PC-9 (cell line): ENCODE results near the gene SLC6A19. TPM values are rescaled to one million over a fixed set of nuclear protein-coding genes. Genes with fewer than 3 reads are reported as not detected.
A peak's percentile ranks its signal among the peaks of the same experiment; 100 is the strongest.

Experiments
- BruUV-seq: library from RNA; stranded (reverse); fragments of 400-500 nt; replicated peaks from 2 replicates; lab custom pipeline; 2021; lab: Mats Ljungman, UMichigan
- CTCF ChIA-PET: fragments of 300-600 bp; sonication (Branson Sonifier 250); formaldehyde crosslinking; loops from one replicate; lab custom pipeline; 2022; ENCODE audit warnings: antibody characterized with exemption; lab: Charles Lee
- POLR2A ChIA-PET: fragments of 300-600 bp; sonication (Branson Sonifier 250); formaldehyde crosslinking; loops from one replicate; lab custom pipeline; 2022; ENCODE audit warnings: antibody characterized with exemption; ENCODE audit not compliant: unreplicated experiment; lab: Charles Lee
- DNase-seq, 2 experiments: peaks; one replicate each; pipeline versions ENCODE4 v3.0.0 to v3.0.0-alpha.2; 2015 to 2022; ENCODE audit warnings: mixed read lengths in 1 of 2
- H2AFZ ChIP-seq: fragments of 200-600 bp; sonication (generic); 2 replicates; pipeline ENCODE4 v1.8.1; 2017; ENCODE audit warnings: antibody characterized with exemption
- H3F3A ChIP-seq: fragments of 200-600 bp; sonication (generic); 2 replicates; pipeline ENCODE4 v1.8.1; 2017; ENCODE audit warnings: antibody characterized with exemption, mild to moderate bottlenecking, low read depth; ENCODE audit not compliant: insufficient read depth
- H3K27ac ChIP-seq: fragments of 200-600 bp; sonication (generic); 2 replicates; pipeline ENCODE4 v1.6.1; 2016; ENCODE audit warnings: mixed run types
- H3K27me3 ChIP-seq: fragments of 200-600 bp; sonication (generic); 2 replicates; pipeline ENCODE4 v1.6.1; 2016; ENCODE audit warnings: low read depth, mixed run types; ENCODE audit not compliant: insufficient read depth
- H3K36me3 ChIP-seq: fragments of 200-600 bp; sonication (generic); 2 replicates; pipeline ENCODE4 v1.6.1; 2016; ENCODE audit warnings: low read depth, mixed run types
- H3K4me1 ChIP-seq: fragments of 200-600 bp; sonication (generic); replicated peaks from 2 replicates; pipeline ENCODE4 v1.6.1; 2016; ENCODE audit warnings: mixed run types; ENCODE audit not compliant: insufficient read depth
- H3K4me2 ChIP-seq: fragments of 200-600 bp; sonication (generic); 2 replicates; pipeline ENCODE4 v1.6.1; 2017; ENCODE audit warnings: mixed run types
- H3K4me3 ChIP-seq: fragments of 200-600 bp; sonication (generic); 2 replicates; pipeline ENCODE4 v1.6.1; 2016; ENCODE audit warnings: mixed run types
- H3K79me2 ChIP-seq: fragments of 200-600 bp; sonication (generic); 2 replicates; pipeline ENCODE4 v1.6.1; 2017; ENCODE audit warnings: low read depth, mixed run types
- H3K9me2 ChIP-seq: fragments of 200-600 bp; sonication (generic); 2 replicates; pipeline ENCODE4 v1.8.1; 2017; ENCODE audit warnings: mild to moderate bottlenecking; ENCODE audit not compliant: insufficient read depth
- H3K9me3 ChIP-seq: fragments of 200-600 bp; sonication (generic); 2 replicates; pipeline ENCODE4 v1.8.1; 2016; ENCODE audit warnings: low read depth; ENCODE audit not compliant: insufficient read depth
- H4K20me1 ChIP-seq: fragments of 200-600 bp; sonication (generic); 2 replicates; pipeline ENCODE4 v1.8.1; 2017; ENCODE audit not compliant: insufficient read depth
- CTCF ChIP-seq: fragments of 200-600 bp; sonication (generic); conservative IDR thresholded peaks from 2 replicates; pipeline ENCODE4 v1.6.1; 2017; ENCODE audit warnings: mixed run types, antibody characterized with exemption, mild to moderate bottlenecking, moderate library complexity
- EZH2 ChIP-seq: fragments of 200-600 bp; sonication (generic); IDR thresholded peaks from 2 replicates; pipeline ENCODE4 v1.8.0; 2017; ENCODE audit warnings: antibody characterized with exemption, low read depth
- intact Hi-C: fragments of 100-400 bp; cut with micrococcal nuclease; formaldehyde crosslinking; loops from one replicate; pipeline ENCODE4 v1.10.0; 2022; ENCODE audit not compliant: unreplicated experiment
- total RNA-seq: library from RNA; stranded (reverse); gene quantifications from 2 replicates; pipeline ENCODE4 v1.2.3, GENCODE V29; 2021

The SLC6A19 gene
- total RNA-seq, 1 experiment from 2014 or later = not detected

DNA sequence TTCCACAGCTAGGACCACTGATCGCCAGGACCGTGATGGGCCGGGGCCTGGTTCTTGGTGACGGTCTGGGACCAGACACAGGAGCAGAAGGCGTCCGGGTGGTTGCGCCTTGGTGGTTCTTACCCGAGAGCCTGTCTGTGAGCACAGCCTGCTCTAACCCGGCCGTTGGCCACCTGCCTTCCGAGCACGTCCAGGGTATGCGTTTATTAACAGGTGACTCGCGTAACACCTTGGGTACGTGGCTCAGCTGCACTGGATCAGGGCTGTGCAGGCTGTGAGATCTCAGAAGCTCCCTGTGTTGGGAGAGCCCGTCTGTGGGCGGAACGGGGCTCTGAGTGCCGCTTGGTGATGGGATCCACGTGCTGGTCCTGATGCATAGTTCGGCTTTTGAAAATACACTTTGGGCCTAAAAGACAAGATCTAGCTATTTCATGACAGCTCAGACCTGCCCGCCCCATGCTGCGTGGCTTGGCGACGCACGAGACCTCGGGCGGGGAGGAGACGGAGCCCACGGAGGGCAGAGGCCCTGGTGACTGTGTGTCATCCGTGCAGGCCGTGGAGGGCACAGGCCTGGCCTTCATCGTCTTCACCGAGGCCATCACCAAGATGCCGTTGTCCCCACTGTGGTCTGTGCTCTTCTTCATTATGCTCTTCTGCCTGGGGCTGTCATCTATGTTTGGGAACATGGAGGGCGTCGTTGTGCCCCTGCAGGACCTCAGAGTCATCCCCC lies 17.1 kb downstream of the SLC6A19 start:
- POLR2A ChIA-PET = no interaction called here
- Histone ChIP-seq H3F3A (peaks cover 10% of the 10 kb centered on the region), H3K27me3 (peaks cover 93% of the 10 kb centered on the region), H3K79me2 (no peaks in the 10 kb centered on the region), H4K20me1 (no peaks in the 10 kb centered on the region; the same call in 1 of the 2 replicates), H3K36me3 (no peaks in the 10 kb centered on the region), H3K4me1 (no peaks in the 10 kb centered on the region), H3K9me3 (peaks cover 5% of the 10 kb centered on the region; the same call in 1 of the 2 replicates), H2AFZ (no peak overlapping the region), H3K4me3 (no peak overlapping the region), H3K9me2 (no peaks in the 10 kb centered on the region), H3K27ac (no peak overlapping the region), H3K4me2 (no peak overlapping the region)
- intact Hi-C loops = no loop called here
- CTCF ChIA-PET = no interaction called here
- no peak for DNase-seq
- no TSS peak for BruUV-seq
- no peak for TF ChIP-seq EZH2
- no peak for TF ChIP-seq CTCF

DNA sequence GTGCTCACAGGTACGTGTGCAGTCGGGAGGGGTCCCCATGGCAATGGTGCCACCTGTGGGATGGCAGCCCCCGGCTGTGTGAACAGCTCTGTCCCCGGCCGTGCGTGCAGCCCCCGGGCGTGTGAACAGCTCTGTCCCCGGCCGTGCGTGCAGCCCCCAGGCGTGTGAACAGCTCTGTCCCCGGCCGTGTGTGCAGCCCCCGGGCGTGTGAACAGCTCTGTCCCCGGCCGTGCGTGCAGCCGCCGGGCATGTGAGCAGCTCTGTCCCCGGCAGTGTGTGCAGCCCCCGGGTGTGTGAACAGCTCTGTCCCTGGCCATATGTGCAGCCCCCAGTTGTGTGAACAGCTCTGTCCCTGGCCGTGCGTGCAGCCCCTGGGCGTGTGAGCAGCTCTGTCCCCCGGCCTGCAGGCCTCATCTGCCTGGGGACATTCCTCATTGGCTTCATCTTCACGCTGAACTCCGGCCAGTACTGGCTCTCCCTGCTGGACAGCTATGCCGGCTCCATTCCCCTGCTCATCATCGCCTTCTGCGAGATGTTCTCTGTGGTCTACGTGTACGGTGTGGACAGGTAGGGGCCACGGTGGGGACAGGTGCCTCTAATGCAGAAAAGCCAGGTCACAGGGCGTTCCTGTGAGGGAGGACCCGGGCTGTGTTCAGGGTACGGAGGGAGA lies 17.8 kb downstream of the SLC6A19 start:
- H3K4me2 ChIP-seq = no peak overlapping the region
- H3K27ac ChIP-seq = no peak overlapping the region
- ChIA-PET CTCF (no interaction called here), POLR2A (no interaction called here)
- H3K9me3 ChIP-seq = peaks cover 5% of the 10 kb centered on the region; the same call in 1 of the 2 replicates
- DNase-seq = no peak
- no peaks in the 10 kb centered on the region for H3K79me2 ChIP-seq
- H3K9me2 ChIP-seq = no peaks in the 10 kb centered on the region
- H3K4me3 ChIP-seq = no peak overlapping the region
- BruUV-seq = no TSS peak
- peaks cover 10% of the 10 kb centered on the region for H3F3A ChIP-seq
- no peaks in the 10 kb centered on the region for H3K4me1 ChIP-seq
- H4K20me1 ChIP-seq = peaks cover under 1% of the 10 kb centered on the region
- intact Hi-C loops = no loop called here
- peaks cover 95% of the 10 kb centered on the region for H3K27me3 ChIP-seq
- TF ChIP-seq EZH2 (peak; percentile 79; the same call in 1 of the 2 replicates), CTCF (no peak)
- no peaks in the 10 kb centered on the region for H3K36me3 ChIP-seq
- no peak overlapping the region for H2AFZ ChIP-seq

DNA sequence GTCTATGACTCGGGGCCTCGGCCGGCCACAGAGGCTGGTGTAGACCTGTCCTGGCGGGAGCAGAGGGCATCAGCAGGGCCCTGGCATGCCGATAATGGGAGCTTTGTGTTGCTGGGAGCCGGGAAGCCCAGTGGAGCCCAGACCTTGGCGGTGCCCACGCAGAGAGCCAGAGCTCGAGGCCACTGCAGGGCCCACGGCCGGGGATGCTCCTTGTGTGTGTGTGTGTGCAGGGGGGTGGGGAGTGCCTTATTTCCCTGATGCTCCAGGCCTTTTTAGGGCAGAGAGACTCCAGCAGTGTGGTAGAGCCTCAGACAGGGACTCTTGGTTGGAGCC lies 18.3 kb downstream of the SLC6A19 start:
- peaks cover 6% of the 10 kb centered on the region for H4K20me1 ChIP-seq
- CTCF ChIA-PET = no interaction called here
- H3K27me3 ChIP-seq = peaks cover 97% of the 10 kb centered on the region
- DNase-seq = no peak
- H3K4me1 ChIP-seq = no peaks in the 10 kb centered on the region
- peaks cover 5% of the 10 kb centered on the region; the same call in 1 of the 2 replicates for H3K9me3 ChIP-seq
- TF ChIP-seq CTCF = no peak
- no peak; the same call in 1 of the 2 replicates for TF ChIP-seq EZH2
- no peak overlapping the region for H3K4me2 ChIP-seq
- H3K27ac ChIP-seq = no peak overlapping the region
- BruUV-seq = no TSS peak
- H2AFZ ChIP-seq = no peak overlapping the region
- H3K4me3 ChIP-seq = no peak overlapping the region
- POLR2A ChIA-PET = no interaction called here
- no peaks in the 10 kb centered on the region for H3K9me2 ChIP-seq
- H3K36me3 ChIP-seq = no peaks in the 10 kb centered on the region
- H3K79me2 ChIP-seq = no peaks in the 10 kb centered on the region
- H3F3A ChIP-seq = peaks cover 10% of the 10 kb centered on the region
- intact Hi-C loops = no loop called here
